IMR-90 (cell line): ENCODE results near the gene BANP. TPM values are rescaled to one million over a fixed set of nuclear protein-coding genes. Genes with fewer than 3 reads are reported as not detected.

Experiments used
- ATAC-seq: fragments of 200-7000 bp; cut with Tn5 transposase; 2 replicates; pipeline ENCODE4 v1.9.1; 2020; ENCODE audit warnings: low read depth, mild to moderate bottlenecking, moderate library complexity
- BruUV-seq: library from RNA; stranded (reverse); fragments of 400-500 nt; replicated peaks from 2 replicates; lab custom pipeline; 2021; lab: Mats Ljungman, UMichigan
- CTCF ChIA-PET: fragments of 300-600 bp; formaldehyde crosslinking; extraction: SDS; loops from one replicate; lab custom pipeline; 2021; ENCODE audit warnings: antibody characterized with exemption; lab: Yijun Ruan, JAX
- POLR2A ChIA-PET: fragments of 300-600 bp; sonication (Branson Sonifier 250); formaldehyde crosslinking; loops from one replicate; lab custom pipeline; 2022; ENCODE audit warnings: antibody characterized with exemption; ENCODE audit not compliant: unreplicated experiment; lab: Charles Lee
- DNase-seq: peaks from one replicate; pipeline ENCODE4 v3.0.0; 2013
- H2AFZ ChIP-seq: replicated peaks from 2 replicates; pipeline ENCODE3; 2013; ENCODE audit warnings: low read length, mild to moderate bottlenecking; ENCODE audit not compliant: poor library complexity
- H2AK5ac ChIP-seq: 2 replicates; pipeline ENCODE4 v1.6.1; 2013; ENCODE audit warnings: low read depth, low read length, inconsistent platforms
- H2AK9ac ChIP-seq: replicated peaks from 2 replicates; pipeline ENCODE3; 2013; ENCODE audit warnings: mild to moderate bottlenecking, low read depth, low read length, moderate library complexity; ENCODE audit not compliant: poor library complexity
- H2BK120ac ChIP-seq: 2 replicates; pipeline ENCODE4 v1.6.1; 2013; ENCODE audit warnings: low read depth, low read length, inconsistent platforms
- H2BK15ac ChIP-seq: 3 replicates; pipeline ENCODE4 v1.6.1; 2013; ENCODE audit warnings: low read depth, low read length, inconsistent platforms
- H2BK20ac ChIP-seq: 2 replicates; pipeline ENCODE4 v1.6.1; 2013; ENCODE audit warnings: low read depth, mild to moderate bottlenecking, inconsistent platforms, low read length, moderate library complexity
- H2BK5ac ChIP-seq: 2 replicates; pipeline ENCODE4 v1.6.1; 2013; ENCODE audit warnings: mild to moderate bottlenecking, low read depth, low read length, inconsistent platforms; ENCODE audit not compliant: poor library complexity, severe bottlenecking
- H3K14ac ChIP-seq: replicated peaks from 2 replicates; pipeline ENCODE4 v1.6.1; 2013; ENCODE audit warnings: low read depth, low read length, inconsistent platforms
- H3K18ac ChIP-seq: 2 replicates; pipeline ENCODE4 v1.6.1; 2013; ENCODE audit warnings: low read depth, low read length, control low read depth
- H3K23ac ChIP-seq: 2 replicates; pipeline ENCODE4 v1.6.1; 2013; ENCODE audit warnings: low read depth, low read length, inconsistent platforms
- H3K27ac ChIP-seq: 2 replicates; pipeline ENCODE4 v1.5.1; 2013; ENCODE audit warnings: mild to moderate bottlenecking, control low read depth, low read length; ENCODE audit not compliant: insufficient read depth
- H3K27me3 ChIP-seq: 2 replicates; pipeline ENCODE4 v1.6.1; 2013; ENCODE audit warnings: low read length; ENCODE audit not compliant: control insufficient read depth, insufficient read depth
- H3K36me3 ChIP-seq: 2 replicates; pipeline ENCODE4 v1.6.1; 2013; ENCODE audit warnings: low read length, mixed read lengths; ENCODE audit not compliant: control insufficient read depth, insufficient read depth
- H3K4ac ChIP-seq: 2 replicates; pipeline ENCODE4 v1.6.1; 2013; ENCODE audit warnings: low read depth, low read length, inconsistent platforms
- H3K4me1 ChIP-seq: 2 replicates; pipeline ENCODE4 v1.6.1; 2013; ENCODE audit warnings: low read length, mixed read lengths; ENCODE audit not compliant: control insufficient read depth, insufficient read depth
- H3K4me2 ChIP-seq: 2 replicates; pipeline ENCODE4 v1.6.1; 2013; ENCODE audit warnings: low read depth, mild to moderate bottlenecking, control low read depth, low read length, moderate library complexity
- H3K4me3 ChIP-seq: 2 replicates; pipeline ENCODE4 v1.5.1; 2013; ENCODE audit warnings: low read depth, mild to moderate bottlenecking, control low read depth, low read length, moderate library complexity; ENCODE audit not compliant: insufficient read depth
- H3K56ac ChIP-seq: 2 replicates; pipeline ENCODE4 v1.6.1; 2013; ENCODE audit warnings: low read length, inconsistent platforms; ENCODE audit not compliant: insufficient read depth; ENCODE audit errors: extremely low read depth
- H3K79me1 ChIP-seq, 2 experiments: 2 replicates each; pipeline ENCODE4 v1.6.1; 2013; ENCODE audit warnings: low read length in 2 of 2, inconsistent platforms in 1 of 2, low read depth in 1 of 2
- H3K9ac ChIP-seq: 2 replicates; pipeline ENCODE4 v1.6.1; 2013; ENCODE audit warnings: low read depth, low read length, control low read depth
- H3K9me1 ChIP-seq: 2 replicates; pipeline ENCODE4 v1.6.1; 2013; ENCODE audit warnings: low read length, inconsistent platforms; ENCODE audit not compliant: insufficient read depth
- H3K9me3 ChIP-seq: 2 replicates; pipeline ENCODE4 v1.6.1; 2013; ENCODE audit warnings: low read length; ENCODE audit not compliant: control insufficient read depth, insufficient read depth
- H4K20me1 ChIP-seq: 2 replicates; pipeline ENCODE4 v1.6.1; 2013; ENCODE audit warnings: low read length, inconsistent platforms; ENCODE audit not compliant: insufficient read depth
- H4K5ac ChIP-seq: 2 replicates; pipeline ENCODE4 v1.6.1; 2013; ENCODE audit warnings: mild to moderate bottlenecking, low read depth, low read length, control low read depth
- H4K8ac ChIP-seq, 2 experiments: 2 replicates each; pipeline ENCODE4 v1.6.1; 2013; ENCODE audit warnings: low read depth in 2 of 2, low read length in 2 of 2, control low read depth in 1 of 2, inconsistent platforms in 1 of 2
- H4K91ac ChIP-seq: 2 replicates; pipeline ENCODE4 v1.6.1; 2013; ENCODE audit warnings: low read depth, low read length, inconsistent platforms; ENCODE audit not compliant: insufficient read depth
- BHLHE40 ChIP-seq: fragments of 150-350 bp; IDR thresholded peaks from 2 replicates; pipeline ENCODE4 v1.6.1; 2016; ENCODE audit warnings: mild to moderate bottlenecking, low read depth, low read length
- CEBPB ChIP-seq: IDR thresholded peaks from 2 replicates; pipeline ENCODE4 v1.6.1; 2012; ENCODE audit warnings: low read depth, low read length, improper control_type of control experiment
- CHD1 ChIP-seq: IDR thresholded peaks from 2 replicates; pipeline ENCODE4 v1.6.1; 2012; ENCODE audit warnings: low read depth, low read length, improper control_type of control experiment
- CTCF ChIP-seq: conservative IDR thresholded peaks from 2 replicates; pipeline ENCODE4 v1.5.1; 2012; ENCODE audit warnings: mild to moderate bottlenecking, low read depth, low read length, improper control_type of control experiment
- ELK1 ChIP-seq: fragments of 150-350 bp; IDR thresholded peaks from 2 replicates; pipeline ENCODE4 v1.6.1; 2016; ENCODE audit warnings: low read depth, mild to moderate bottlenecking, low read length, moderate library complexity, borderline replicate concordance
- MAFK ChIP-seq: IDR thresholded peaks from 2 replicates; pipeline ENCODE4 v1.6.1; 2012; ENCODE audit warnings: low read depth, low read length, improper control_type of control experiment
- MAZ ChIP-seq: IDR thresholded peaks from 2 replicates; pipeline ENCODE4 v1.6.1; 2012; ENCODE audit warnings: low read depth, mild to moderate bottlenecking, low read length, improper control_type of control experiment, moderate library complexity, borderline replicate concordance
- NFE2L2 ChIP-seq: fragments of 150-350 bp; IDR thresholded peaks from 2 replicates; pipeline ENCODE4 v1.6.1; 2016; ENCODE audit warnings: low read depth, mild to moderate bottlenecking, low read length
- RAD21 ChIP-seq: IDR thresholded peaks from 2 replicates; pipeline ENCODE4 v1.6.1; 2012; ENCODE audit warnings: low read length, improper control_type of control experiment
- RCOR1 ChIP-seq: IDR thresholded peaks from 2 replicates; pipeline ENCODE4 v1.6.1; 2012; ENCODE audit warnings: mild to moderate bottlenecking, low read length, improper control_type of control experiment; ENCODE audit not compliant: insufficient replicate concordance
- RFX5 ChIP-seq: IDR thresholded peaks from 2 replicates; pipeline ENCODE4 v1.8.0; 2012; ENCODE audit warnings: low read depth, mild to moderate bottlenecking, low read length, moderate library complexity
- SMC3 ChIP-seq: fragments of 150-350 bp; IDR thresholded peaks from 2 replicates; pipeline ENCODE4 v1.6.1; 2016; ENCODE audit warnings: low read depth, mild to moderate bottlenecking, antibody characterized with exemption, low read length, moderate library complexity
- USF2 ChIP-seq: fragments of 150-350 bp; IDR thresholded peaks from 2 replicates; pipeline ENCODE4 v1.6.1; 2017; ENCODE audit warnings: mild to moderate bottlenecking, antibody characterized with exemption, low read length, low read depth
- WGBS, 2 experiments: methylation state at CpG; one replicate each; pipeline versions ENCODE4 v1.1.5 to v1.1.7; 2013; ENCODE audit warnings: missing lambda C conversion rate in 2 of 2; ENCODE audit not compliant: insufficient read length in 1 of 2; ENCODE audit errors: extremely low coverage in 2 of 2; 5-methylcytosine and 5-hydroxymethylcytosine counted together
- dilution Hi-C: fragments of 300-500 bp; cut with HindIII; formaldehyde crosslinking; loops from one replicate; pipeline ENCODE4 v1.14.3; 2018; ENCODE audit warnings: low sequenced_read_pairs; ENCODE audit not compliant: unreplicated experiment
- in situ Hi-C: fragments of 300-500 bp; cut with MboI; formaldehyde crosslinking; loops from 3 replicates; pipeline ENCODE4 v1.14.3; 2019; ENCODE audit warnings: low sequenced_read_pairs, inconsistent platforms, mixed read lengths
- intact Hi-C: fragments of 100-400 bp; cut with micrococcal nuclease; formaldehyde crosslinking; loops from 2 replicates; pipeline ENCODE4 v1.10.0; 2022
- polyA plus RNA-seq, 3 experiments: library from polyadenylated mRNA; depleted of rRNA; stranded (reverse); fragments of >200 nt; gene quantifications; 2 replicates each; pipeline ENCODE4 v1.2.3, GENCODE V29; 2012; ENCODE audit warnings: low replicate concordance in 1 of 3
- total RNA-seq: library from RNA; depleted of rRNA; stranded (reverse); fragments of >200 nt; gene quantifications from 2 replicates; pipeline ENCODE4 v1.2.3, GENCODE V29; 2012

The BANP gene
- total and polyA plus RNA-seq, 2 of the 4 experiments (the other 2 are of a cell fraction): 17.4 to 17.9 TPM

GRCh38 chr16:87942680-87943079 is 8.6 kb upstream of the BANP start:
- Histone ChIP-seq H4K5ac (no peak overlapping the region), H3K56ac (no peak overlapping the region), H2BK15ac (no peak overlapping the region), H3K9me1 (no peaks in the 10 kb centered on the region), H2AK5ac (no peak overlapping the region), H3K9me3 (no peaks in the 10 kb centered on the region), H3K4me2 (no peak overlapping the region), H2BK5ac (no peak overlapping the region), H3K36me3 (no peaks in the 10 kb centered on the region), H3K4ac (no peak overlapping the region), H2BK120ac (no peak overlapping the region), H3K27me3 (peaks cover 13% of the 10 kb centered on the region; the same call in 1 of the 2 replicates), H4K91ac (no peak overlapping the region), H3K4me3 (no peak overlapping the region), H4K20me1 (no peaks in the 10 kb centered on the region), H3K9ac (no peak overlapping the region), H3K27ac (no peak overlapping the region), H3K79me1 (no peaks in the 10 kb centered on the region), H3K18ac (no peak overlapping the region), H2AK9ac (no peak overlapping the region), H4K8ac (no peak overlapping the region), H3K14ac (no peak overlapping the region), H3K23ac (no peak overlapping the region), H2AFZ (no peak overlapping the region), H3K4me1 (0 out of 2 replicates have a peak, but pooled peaks cover 2% of the 10 kb centered on the region), H2BK20ac (no peak overlapping the region)
- ATAC-seq (no peak), DNase-seq (no peak)
- WGBS, 2 experiments: no CpG with 5 or more reads among the region's 5 CpGs
- dilution Hi-C loops: no loop called here
- intact Hi-C loops: no loop called here
- BruUV-seq: no TSS peak
- POLR2A ChIA-PET: no interaction called here
- in situ Hi-C loops: no loop called here
- TF ChIP-seq RFX5: no peak
- TF ChIP-seq SMC3: no peak
- no peak for TF ChIP-seq ELK1
- no peak for TF ChIP-seq CTCF
- TF ChIP-seq MAZ: no peak
- TF ChIP-seq MAFK: no peak
- no peak for TF ChIP-seq NFE2L2
- TF ChIP-seq CEBPB: no peak
- no peak for TF ChIP-seq CHD1
- no peak for TF ChIP-seq BHLHE40
- no peak for TF ChIP-seq RAD21
- TF ChIP-seq USF2: no peak
- no peak for TF ChIP-seq RCOR1
- CTCF ChIA-PET: no interaction called here
